Esophagus muscularis mucosa (tissue), 4 donors: ENCODE measurements around the gene AGPAT4. TPM values are rescaled to one million over a fixed set of nuclear protein-coding genes. Genes with fewer than 3 reads are reported as not detected.

ENCODE experiments used
- DNase-seq: peaks from one replicate; pipeline ENCODE4 v3.0.0-alpha.2; 2017; ENCODE audit errors: extremely low spot score
- H3K27ac ChIP-seq, 4 donors: fragments of 200-600 bp; sonication (generic); replicated peaks in 1 of 4; 1 replicate in 3 of 4; 2 replicates in 1 of 4; pipeline ENCODE4 v1.5.1; 2016 to 2019; ENCODE audit warnings: mild to moderate bottlenecking in 1 of 4
- H3K27me3 ChIP-seq, 4 donors: fragments of 200-600 bp; sonication (generic); one replicate each; pipeline versions ENCODE4 v1.5.1 to v1.6.0; 2016 to 2019
- H3K36me3 ChIP-seq, 4 donors: fragments of 200-600 bp; sonication (generic); one replicate each; pipeline ENCODE4 v1.5.1; 2016 to 2019
- H3K4me1 ChIP-seq, 4 donors: fragments of 200-600 bp; sonication (generic); one replicate each; pipeline ENCODE4 v1.5.1; 2016 to 2019
- H3K4me3 ChIP-seq, 4 donors: fragments of 200-600 bp; sonication (generic); 1 replicate in 2 of 4; 2 replicates in 2 of 4; pipeline ENCODE4 v1.5.1; 2016 to 2019; ENCODE audit warnings: mild to moderate bottlenecking in 4 of 4, moderate library complexity in 1 of 4
- H3K9me3 ChIP-seq, 4 donors: fragments of 200-600 bp; sonication (generic); 1 replicate in 3 of 4; 2 replicates in 1 of 4; pipeline ENCODE4 v1.5.1; 2016 to 2019
- EP300 ChIP-seq: sonication (generic); formaldehyde crosslinking; IDR thresholded peaks from one replicate; pipeline ENCODE4 v1.6.1; 2017; ENCODE audit warnings: antibody characterized with exemption
- POLR2A ChIP-seq: fragments of 450-650 bp; IDR thresholded peaks from one replicate; pipeline ENCODE4 v1.6.1; 2017; ENCODE audit warnings: antibody characterized with exemption, moderate library complexity, mild to moderate bottlenecking, low read depth
- POLR2AphosphoS5 ChIP-seq, 2 donors: sonication (generic); formaldehyde crosslinking; IDR thresholded peaks; one replicate each; pipeline ENCODE4 v1.6.1; 2017; ENCODE audit warnings: antibody characterized with exemption in 2 of 2
- WGBS: methylation state at CpG from one replicate; pipeline ENCODE4 v1.1.5; 2018; 5-methylcytosine and 5-hydroxymethylcytosine counted together
- intact Hi-C: fragments of 100-400 bp; cut with DNase I; formaldehyde crosslinking; loops from one replicate; pipeline ENCODE4 v1.15.1; 2023
- total RNA-seq, 4 donors: library from RNA; depleted of rRNA; stranded (reverse); fragments of >200 nt; gene quantifications; one replicate each; pipeline versions ENCODE4 v1.1.0 to v1.2.1, GENCODE V29; 2016
- TF ChIP-seq, protein P1 (sequence below), 3 experiments: fragments of 200-600 bp in 2 of 3; fragments of 450-650 bp in 1 of 3; sonication (generic) in 2 of 3; IDR thresholded peaks; one replicate each; pipeline ENCODE4 v1.5.1; 2017 to 2019; ENCODE audit warnings: antibody characterized with exemption in 3 of 3, mild to moderate bottlenecking in 2 of 3, moderate library complexity in 1 of 3

The AGPAT4 gene
- total RNA-seq, 4 donors from 2014 or later = 7.9 to 12.6 (median 10.0) TPM

DNA sequence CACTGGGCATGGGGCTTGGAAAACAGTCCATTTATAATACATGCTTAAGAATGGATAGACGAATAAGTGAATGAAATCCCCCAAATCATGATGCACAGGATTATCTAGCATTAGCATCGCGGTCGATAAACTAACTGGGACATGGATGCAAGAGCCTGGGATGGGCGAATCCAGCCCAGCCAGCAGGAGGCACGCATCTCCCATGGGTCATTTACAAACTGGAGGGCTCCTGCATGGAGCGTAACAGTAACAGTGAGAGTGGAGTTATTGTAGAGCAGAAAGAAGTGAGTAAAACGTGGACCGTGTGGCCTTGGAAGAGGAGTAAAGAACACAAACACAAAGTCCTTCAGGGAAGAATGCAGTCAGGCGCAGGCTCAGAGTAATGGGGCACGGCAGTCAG lies 136.5 kb downstream of the AGPAT4 start:
- Histone ChIP-seq H3K27ac (no peak overlapping the region), H3K9me3 (no peaks in the 10 kb centered on the region), H3K4me3 (no peak overlapping the region), H3K4me1 (peaks cover 0 to 6% (median 0%) of the 10 kb centered on the region in 4 donors), H3K36me3 (peaks cover 0 to 76% (median 44%) of the 10 kb centered on the region in 4 donors), H3K27me3 (no peaks in the 10 kb centered on the region)
- 91% methylated on average over 11 of the region's 11 CpGs for WGBS
- intact Hi-C loops = no loop called here
- DNase-seq = peak; percentile 47
- TF ChIP-seq POLR2A (no peak), EP300 (no peak), POLR2AphosphoS5 (IDR thresholded peaks at IDR 0.05) (no peak)
- TF ChIP-seq, protein P1, sequence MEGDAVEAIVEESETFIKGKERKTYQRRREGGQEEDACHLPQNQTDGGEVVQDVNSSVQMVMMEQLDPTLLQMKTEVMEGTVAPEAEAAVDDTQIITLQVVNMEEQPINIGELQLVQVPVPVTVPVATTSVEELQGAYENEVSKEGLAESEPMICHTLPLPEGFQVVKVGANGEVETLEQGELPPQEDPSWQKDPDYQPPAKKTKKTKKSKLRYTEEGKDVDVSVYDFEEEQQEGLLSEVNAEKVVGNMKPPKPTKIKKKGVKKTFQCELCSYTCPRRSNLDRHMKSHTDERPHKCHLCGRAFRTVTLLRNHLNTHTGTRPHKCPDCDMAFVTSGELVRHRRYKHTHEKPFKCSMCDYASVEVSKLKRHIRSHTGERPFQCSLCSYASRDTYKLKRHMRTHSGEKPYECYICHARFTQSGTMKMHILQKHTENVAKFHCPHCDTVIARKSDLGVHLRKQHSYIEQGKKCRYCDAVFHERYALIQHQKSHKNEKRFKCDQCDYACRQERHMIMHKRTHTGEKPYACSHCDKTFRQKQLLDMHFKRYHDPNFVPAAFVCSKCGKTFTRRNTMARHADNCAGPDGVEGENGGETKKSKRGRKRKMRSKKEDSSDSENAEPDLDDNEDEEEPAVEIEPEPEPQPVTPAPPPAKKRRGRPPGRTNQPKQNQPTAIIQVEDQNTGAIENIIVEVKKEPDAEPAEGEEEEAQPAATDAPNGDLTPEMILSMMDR (IDR thresholded peaks at IDR 0.05) = no peak

DNA sequence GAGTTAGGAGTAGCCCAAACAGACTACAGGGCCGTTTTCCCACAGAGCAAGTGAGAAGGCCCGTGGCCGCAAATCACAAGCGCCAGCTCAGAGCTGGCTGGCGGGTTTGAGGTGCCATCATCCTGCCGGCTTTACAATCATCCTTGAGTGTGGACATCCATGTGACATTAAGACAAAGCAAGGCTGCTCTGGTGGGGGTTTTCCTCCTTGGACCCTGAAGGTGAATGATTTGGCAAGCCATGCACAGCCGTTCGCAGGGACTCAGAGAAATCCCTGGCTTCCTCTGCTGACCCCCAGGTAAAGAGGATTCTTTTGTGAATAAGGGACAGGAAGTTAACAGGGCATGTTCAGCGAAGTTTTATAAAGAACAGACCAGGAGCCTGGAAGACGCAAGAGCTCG lies 137.2 kb downstream of the AGPAT4 start:
- Histone ChIP-seq H3K27ac (no peak overlapping the region), H3K36me3 (peaks cover 0 to 74% (median 47%) of the 10 kb centered on the region in 4 donors), H3K27me3 (no peaks in the 10 kb centered on the region), H3K4me3 (no peak overlapping the region), H3K4me1 (peaks cover 0 to 7% (median 0%) of the 10 kb centered on the region in 4 donors), H3K9me3 (no peaks in the 10 kb centered on the region)
- intact Hi-C loops = no loop called here
- TF ChIP-seq POLR2AphosphoS5 (IDR thresholded peaks at IDR 0.05) = no peak
- TF ChIP-seq POLR2A = no peak
- no peak for TF ChIP-seq EP300
- TF ChIP-seq, protein P1 (IDR thresholded peaks at IDR 0.05) = no peak
- 90% methylated on average over 5 of the region's 11 CpGs for WGBS
- DNase-seq = no peak

DNA sequence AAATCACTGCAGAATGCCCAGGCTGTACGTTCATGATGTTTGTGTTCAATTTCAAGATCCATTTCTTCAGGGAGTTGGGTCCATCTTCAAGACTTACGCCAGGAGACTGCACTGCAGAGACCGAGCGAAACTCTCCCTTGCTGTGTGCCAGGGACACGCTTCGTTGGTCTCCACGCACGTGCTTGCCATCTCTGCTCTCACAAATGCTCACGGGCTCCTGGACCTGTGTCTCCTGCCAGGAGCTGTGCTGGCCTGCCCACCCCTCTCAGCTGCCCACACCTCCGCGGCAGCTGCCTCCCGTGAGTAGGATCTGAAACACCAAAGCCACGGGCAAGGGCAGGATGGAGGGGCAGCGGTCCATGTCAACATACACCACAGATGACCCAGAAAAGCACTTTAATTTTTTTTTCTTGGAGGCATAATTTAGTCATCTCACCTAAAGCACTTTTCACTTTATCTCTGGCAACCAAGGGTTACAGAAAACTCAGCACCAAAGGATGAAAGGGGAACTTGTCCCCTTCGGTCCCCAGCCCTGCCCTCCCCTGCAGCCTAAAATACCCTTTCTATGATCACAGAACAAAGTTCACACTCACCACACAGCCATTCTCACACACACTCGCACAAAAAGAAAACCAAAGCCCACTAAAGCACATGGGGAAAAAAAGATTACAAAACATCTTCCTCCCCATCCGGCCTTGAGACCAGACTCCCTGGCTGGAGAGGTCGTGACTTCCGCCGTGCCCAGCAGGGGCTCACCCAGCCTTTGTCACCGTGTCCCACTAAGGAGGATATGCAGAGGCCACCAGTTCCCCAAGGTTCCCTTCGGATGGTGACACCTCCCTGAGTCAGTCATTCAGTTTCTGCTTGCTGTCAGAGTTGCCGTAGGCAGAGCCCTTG lies 137.9 kb downstream of the AGPAT4 start:
- H3K4me1 ChIP-seq = peaks cover 0 to 13% (median 0%) of the 10 kb centered on the region in 4 donors
- H3K4me3 ChIP-seq = no peak overlapping the region
- H3K27me3 ChIP-seq = no peaks in the 10 kb centered on the region
- intact Hi-C loops = no loop called here
- H3K27ac ChIP-seq = no peak overlapping the region
- WGBS = 83% methylated on average over 21 of the region's 23 CpGs
- peak; percentile 85 for DNase-seq
- peaks cover 0 to 74% (median 47%) of the 10 kb centered on the region in 4 donors for H3K36me3 ChIP-seq
- TF ChIP-seq POLR2A (no peak), EP300 (no peak), POLR2AphosphoS5 (IDR thresholded peaks at IDR 0.05) (no peak)
- TF ChIP-seq, protein P1 (IDR thresholded peaks at IDR 0.05) = no peak
- no peaks in the 10 kb centered on the region for H3K9me3 ChIP-seq

DNA sequence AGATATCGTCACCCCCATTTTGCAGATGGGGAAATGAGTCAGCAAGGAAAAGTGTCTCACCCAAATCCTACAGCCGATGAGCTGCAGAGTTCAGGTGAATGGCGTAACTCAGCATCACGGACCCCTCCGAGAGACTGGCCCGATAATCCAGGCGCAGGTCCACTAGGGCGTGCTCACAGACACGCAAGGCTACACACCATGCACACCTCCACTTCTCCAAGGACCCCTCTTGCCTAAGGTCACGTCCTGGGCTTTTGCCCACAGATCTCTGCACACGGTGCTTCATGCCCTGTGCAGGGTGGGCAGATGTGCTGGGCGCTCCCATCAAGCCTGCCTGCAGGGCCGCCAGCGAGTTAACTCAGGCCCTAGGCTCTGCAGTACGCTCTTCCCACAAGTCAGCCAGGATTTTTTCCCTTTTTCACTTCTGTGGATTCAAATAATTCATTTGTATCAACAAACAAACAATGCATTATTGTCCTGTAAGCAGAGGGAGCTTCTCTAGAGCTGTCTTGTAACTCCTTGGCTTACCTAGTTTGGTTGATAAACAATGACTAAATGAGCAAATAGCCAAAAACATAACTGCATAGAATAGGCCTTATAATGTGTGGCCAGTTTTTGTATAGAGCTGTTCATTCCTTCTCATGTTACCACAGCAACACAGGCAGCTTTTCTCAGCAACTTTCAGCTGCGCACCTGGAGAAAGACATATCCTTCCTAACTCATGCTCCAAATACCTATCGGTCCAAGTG lies 139.1 kb downstream of the AGPAT4 start:
- TF ChIP-seq, protein P1 (IDR thresholded peaks at IDR 0.05) = no peak
- TF ChIP-seq EP300 = no peak
- Histone ChIP-seq H3K27ac (no peak overlapping the region), H3K4me1 (peaks cover 0 to 17% (median 0%) of the 10 kb centered on the region in 4 donors), H3K9me3 (no peaks in the 10 kb centered on the region), H3K4me3 (no peak overlapping the region), H3K27me3 (no peaks in the 10 kb centered on the region), H3K36me3 (peaks cover 0 to 73% (median 45%) of the 10 kb centered on the region in 4 donors)
- DNase-seq = peak; percentile 74
- WGBS = 91% methylated on average over 13 of the region's 17 CpGs
- intact Hi-C loops = no loop called here
